Measurements from ENCODE around the gene OPN4.

OPN4 gene

GRCh38 chr10:86706977-86707376, 52.6 kb downstream of the OPN4 start:
- ATAC-seq: no peak
- no peaks in the 10 kb centered on the region for H3K9me3 Mint-ChIP-seq
- H3K36me3 Mint-ChIP-seq: no peaks in the 10 kb centered on the region
- no peaks in the 10 kb centered on the region for H3K27me3 Mint-ChIP-seq
- no peak overlapping the region for H3K4me3 Mint-ChIP-seq
- H3K27ac Mint-ChIP-seq: no peak overlapping the region
- H3K4me1 Mint-ChIP-seq: peaks cover 16% of the 10 kb centered on the region

- Mint-ChIP-seq H3K27me3 (no peaks in the 10 kb centered on the region), H3K36me3 (no peaks in the 10 kb centered on the region), H3K9me3 (no peaks in the 10 kb centered on the region), H3K4me1 (peaks cover 21% of the 10 kb centered on the region), H3K27ac (no peak overlapping the region), H3K4me3 (no peak overlapping the region)
- ATAC-seq: no peak
Observed at GRCh38 chr10:86707505-86707904, 53.2 kb downstream of the OPN4 start.

- Mint-ChIP-seq H3K27ac (no peak overlapping the region), H3K27me3 (no peaks in the 10 kb centered on the region), H3K4me1 (peaks cover 21% of the 10 kb centered on the region), H3K4me3 (no peak overlapping the region), H3K9me3 (no peaks in the 10 kb centered on the region), H3K36me3 (no peaks in the 10 kb centered on the region)
- ATAC-seq: no peak
Observed at GRCh38 chr10:86708068-86708782, 53.9 kb downstream of the OPN4 start.

GRCh38 chr10:86708783-86709380, 54.5 kb downstream of the OPN4 start:
- ATAC-seq: no peak
- peaks cover 21% of the 10 kb centered on the region for H3K4me1 Mint-ChIP-seq
- H3K4me3 Mint-ChIP-seq: no peak overlapping the region
- no peaks in the 10 kb centered on the region for H3K27me3 Mint-ChIP-seq
- no peaks in the 10 kb centered on the region for H3K9me3 Mint-ChIP-seq
- H3K36me3 Mint-ChIP-seq: no peaks in the 10 kb centered on the region
- peak overlapping the region; percentile 99 for H3K27ac Mint-ChIP-seq

- no peak for ATAC-seq
- H3K36me3 Mint-ChIP-seq: no peaks in the 10 kb centered on the region
Observed at GRCh38 chr10:86709396-86710185, 55.2 kb downstream of the OPN4 start.

GRCh38 chr10:86710987-86711512, 56.7 kb downstream of the OPN4 start:
- no peaks in the 10 kb centered on the region for H3K9me3 Mint-ChIP-seq
- H3K36me3 Mint-ChIP-seq: no peaks in the 10 kb centered on the region
- H3K27me3 Mint-ChIP-seq: no peaks in the 10 kb centered on the region
- peak; percentile 93 for ATAC-seq
- H3K4me3 Mint-ChIP-seq: peak overlapping the region; percentile 90
- H3K27ac Mint-ChIP-seq: peak overlapping the region; percentile 99
- H3K4me1 Mint-ChIP-seq: peaks cover 21% of the 10 kb centered on the region

More at GRCh38 chr10:86709396-86710185, 55.2 kb downstream of the OPN4 start:
- Mint-ChIP-seq H3K27me3 (no peaks in the 10 kb centered on the region), H3K4me1 (peaks cover 21% of the 10 kb centered on the region), H3K27ac (peak overlapping the region; percentile 99), H3K9me3 (no peaks in the 10 kb centered on the region), H3K4me3 (peak overlapping the region; percentile 90)

- Mint-ChIP-seq H3K36me3 (no peaks in the 10 kb centered on the region), H3K4me1 (peaks cover 21% of the 10 kb centered on the region), H3K27ac (peak overlapping the region; percentile 99), H3K27me3 (no peaks in the 10 kb centered on the region), H3K9me3 (no peaks in the 10 kb centered on the region), H3K4me3 (peak overlapping the region; percentile 92)
- peak; percentile 75 for ATAC-seq
Observed at GRCh38 chr10:86711513-86712316, 57.4 kb downstream of the OPN4 start.

DNA sequence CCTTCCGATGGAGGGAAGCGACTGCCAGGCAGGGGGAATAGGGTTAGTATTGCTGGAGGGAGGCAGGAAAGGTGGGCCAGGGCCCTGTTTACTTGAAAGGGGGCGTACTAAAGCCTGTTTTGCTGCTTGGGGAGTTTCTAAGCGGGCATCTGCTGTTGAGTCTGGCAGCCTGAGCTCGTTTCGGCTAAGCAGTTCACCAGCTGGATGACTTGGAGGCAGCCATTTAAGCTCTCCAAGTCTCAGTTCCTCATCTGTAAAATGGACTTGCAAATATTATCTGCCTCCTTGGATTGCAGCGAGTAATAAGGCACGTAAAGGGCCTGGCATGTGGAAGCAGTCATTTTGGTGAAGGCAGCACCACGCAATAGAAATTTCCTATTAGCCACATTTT, 58.0 kb downstream of the OPN4 start:
- Mint-ChIP-seq H3K4me3 (peak overlapping the region; percentile 92), H3K27ac (peak overlapping the region; percentile 99), H3K27me3 (no peaks in the 10 kb centered on the region), H3K36me3 (no peaks in the 10 kb centered on the region), H3K9me3 (no peaks in the 10 kb centered on the region), H3K4me1 (peaks cover 21% of the 10 kb centered on the region)
- peak; percentile 14 for ATAC-seq

DNA sequence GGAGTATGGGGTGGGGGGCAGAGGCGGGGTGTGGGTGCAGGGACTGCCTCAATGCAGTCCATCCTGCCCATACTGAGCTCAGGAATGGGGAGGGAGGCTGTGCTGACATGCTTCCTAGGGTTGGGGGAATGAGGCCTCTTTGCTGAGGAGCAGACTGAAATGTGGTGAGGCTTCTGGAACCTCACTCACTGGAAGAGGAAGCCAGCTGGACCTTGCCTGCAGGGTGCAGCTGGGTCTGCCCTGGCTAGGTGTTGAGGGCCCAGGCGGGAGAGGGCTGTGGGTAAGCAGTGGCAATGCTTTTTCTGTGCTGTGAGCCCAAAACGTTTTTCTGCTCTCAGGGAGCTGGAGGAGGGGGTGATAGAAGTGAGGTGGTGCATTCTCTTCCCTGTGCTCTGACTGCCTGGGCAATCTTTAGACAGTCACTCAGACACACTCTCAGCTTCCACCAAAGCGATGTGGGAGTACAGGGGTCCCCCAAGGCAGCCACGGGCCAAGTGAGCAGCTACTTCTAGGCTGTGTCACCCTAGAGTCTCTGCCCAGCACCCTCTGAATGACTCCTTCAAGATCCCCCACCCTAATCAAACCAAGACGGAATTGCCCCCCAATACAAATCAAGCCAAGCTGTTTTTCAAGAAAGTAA, 60.9 kb downstream of the OPN4 start:
- no peaks in the 10 kb centered on the region for H3K9me3 Mint-ChIP-seq
- no peak overlapping the region for H3K27ac Mint-ChIP-seq
- H3K4me1 Mint-ChIP-seq: peaks cover 14% of the 10 kb centered on the region
- no peak for ATAC-seq
- no peaks in the 10 kb centered on the region for H3K36me3 Mint-ChIP-seq
- H3K27me3 Mint-ChIP-seq: peaks cover 9% of the 10 kb centered on the region
- H3K4me3 Mint-ChIP-seq: no peak overlapping the region

GRCh38 chr10:86715836-86716235, 61.5 kb downstream of the OPN4 start:
- H3K9me3 Mint-ChIP-seq: no peaks in the 10 kb centered on the region
- H3K36me3 Mint-ChIP-seq: no peaks in the 10 kb centered on the region
- peaks cover 13% of the 10 kb centered on the region for H3K27me3 Mint-ChIP-seq
- no peak overlapping the region for H3K27ac Mint-ChIP-seq
- peaks cover 10% of the 10 kb centered on the region for H3K4me1 Mint-ChIP-seq
- no peak for ATAC-seq
- H3K4me3 Mint-ChIP-seq: no peak overlapping the region
